WTC11 (cell line): ENCODE results near the gene TCF7L2. TPM values are rescaled to one million over a fixed set of nuclear protein-coding genes. Genes with fewer than 3 reads are reported as not detected.
A peak's percentile ranks its signal among the peaks of the same experiment; 100 is the strongest.

Experiments
- ATAC-seq: fragments of 200-7000 bp; cut with Tn5 transposase; 2 replicates; pipeline ENCODE4 v1.10.0; 2021; ENCODE audit warnings: mild to moderate bottlenecking, moderate library complexity
- CTCF ChIA-PET: fragments of 300-600 bp; sonication (Branson Sonifier 250); formaldehyde crosslinking; loops from one replicate; lab custom pipeline; 2021; ENCODE audit warnings: antibody characterized with exemption; lab: Charles Lee
- POLR2A ChIA-PET: fragments of 350-600 bp; sonication (Branson Sonifier 250); formaldehyde crosslinking; loops from one replicate; lab custom pipeline; 2021; ENCODE audit warnings: antibody characterized with exemption; lab: Charles Lee
- DNase-seq: peaks from one replicate; pipeline ENCODE4 v3.0.0; 2021; ENCODE audit warnings: low spot score
- H3K27ac Mint-ChIP-seq: 2 replicates; pipeline ENCODE4 v1.8.0; 2021; ENCODE audit warnings: mixed read lengths
- H3K27me3 Mint-ChIP-seq: 2 replicates; pipeline ENCODE4 v1.8.0; 2021; ENCODE audit warnings: low read depth, mild to moderate bottlenecking, moderate library complexity, mixed read lengths
- H3K36me3 Mint-ChIP-seq: 2 replicates; pipeline ENCODE4 v1.8.0; 2021; ENCODE audit warnings: mixed read lengths
- H3K4me1 Mint-ChIP-seq: 2 replicates; pipeline ENCODE4 v1.8.0; 2022; ENCODE audit warnings: mixed read lengths
- H3K4me3 Mint-ChIP-seq: 2 replicates; pipeline ENCODE4 v1.8.0; 2021; ENCODE audit warnings: mild to moderate bottlenecking, moderate library complexity, mixed read lengths
- H3K9me3 Mint-ChIP-seq: 2 replicates; pipeline ENCODE4 v1.8.0; 2021; ENCODE audit warnings: mixed read lengths
- AFF4 ChIP-seq: sonication (generic); formaldehyde crosslinking; IDR thresholded peaks from 2 replicates; pipeline ENCODE4 v1.8.1; 2023; ENCODE audit warnings: mild to moderate bottlenecking, missing genetic modification reagents, borderline replicate concordance
- ATF1 ChIP-seq: sonication (generic); formaldehyde crosslinking; IDR thresholded peaks from 2 replicates; pipeline ENCODE4 v1.8.1; 2023; ENCODE audit warnings: mild to moderate bottlenecking, moderate library complexity, missing genetic modification reagents
- CDX4 ChIP-seq: fragments of 250-450 bp; sonication (Bioruptor Pico); IDR thresholded peaks from 2 replicates; pipeline ENCODE4 v1.9.0; 2021; ENCODE audit warnings: moderate library complexity, mild to moderate bottlenecking, inconsistent platforms, borderline replicate concordance
- E2F1 ChIP-seq: sonication (generic); formaldehyde crosslinking; IDR thresholded peaks from 2 replicates; pipeline ENCODE4 v1.8.0; 2022; ENCODE audit warnings: mild to moderate bottlenecking, missing genetic modification reagents
- E2F4 ChIP-seq: sonication (generic); formaldehyde crosslinking; IDR thresholded peaks from 2 replicates; pipeline ENCODE4 v1.8.1; 2022; ENCODE audit warnings: low read depth, mild to moderate bottlenecking, moderate library complexity, missing genetic modification reagents, borderline replicate concordance
- E2F5 ChIP-seq: sonication (generic); formaldehyde crosslinking; IDR thresholded peaks from 2 replicates; pipeline ENCODE4 v1.8.1; 2022; ENCODE audit warnings: mild to moderate bottlenecking, moderate library complexity, missing genetic modification reagents
- FOXK1 ChIP-seq: sonication (generic); formaldehyde crosslinking; IDR thresholded peaks from 2 replicates; pipeline ENCODE4 v1.8.0; 2022; ENCODE audit warnings: mild to moderate bottlenecking, moderate library complexity, missing genetic modification reagents
- FOXP1 ChIP-seq: sonication (generic); formaldehyde crosslinking; IDR thresholded peaks from 2 replicates; pipeline ENCODE4 v1.8.0; 2022; ENCODE audit warnings: missing genetic modification reagents, mild to moderate bottlenecking, moderate library complexity, borderline replicate concordance
- HMGXB4 ChIP-seq: sonication (generic); formaldehyde crosslinking; IDR thresholded peaks from 2 replicates; pipeline ENCODE4 v1.8.1; 2023; ENCODE audit warnings: mild to moderate bottlenecking, moderate library complexity, missing genetic modification reagents
- KAT7 ChIP-seq: sonication (generic); formaldehyde crosslinking; IDR thresholded peaks from 2 replicates; pipeline ENCODE4 v1.8.1; 2023; ENCODE audit warnings: missing genetic modification reagents, mild to moderate bottlenecking, borderline replicate concordance
- MLX ChIP-seq: sonication (generic); formaldehyde crosslinking; IDR thresholded peaks from 2 replicates; pipeline ENCODE4 v1.8.1; 2023; ENCODE audit warnings: mild to moderate bottlenecking, missing genetic modification reagents, moderate library complexity
- MXD4 ChIP-seq: fragments of 250-450 bp; sonication (Bioruptor Pico); IDR thresholded peaks from 2 replicates; pipeline ENCODE4 v1.8.0; 2021; ENCODE audit warnings: mild to moderate bottlenecking, moderate library complexity, borderline replicate concordance
- NFE2L1 ChIP-seq: sonication (generic); formaldehyde crosslinking; IDR thresholded peaks from 2 replicates; pipeline ENCODE4 v1.8.1; 2023; ENCODE audit warnings: missing genetic modification reagents
- NFYB ChIP-seq: sonication (generic); formaldehyde crosslinking; conservative IDR thresholded peaks from 2 replicates; pipeline ENCODE4 v1.8.0; 2022; ENCODE audit warnings: low read depth, missing genetic modification reagents
- NR2C2 ChIP-seq: sonication (generic); formaldehyde crosslinking; IDR thresholded peaks from 2 replicates; pipeline ENCODE4 v1.8.0; 2022; ENCODE audit warnings: mild to moderate bottlenecking, missing genetic modification reagents
- NR3C1 ChIP-seq: sonication (generic); formaldehyde crosslinking; conservative IDR thresholded peaks from 2 replicates; pipeline ENCODE4 v1.8.1; 2023; ENCODE audit warnings: low read depth, mild to moderate bottlenecking, missing genetic modification reagents
- RELA ChIP-seq: sonication (generic); formaldehyde crosslinking; IDR thresholded peaks from 2 replicates; pipeline ENCODE4 v1.8.1; 2022; ENCODE audit warnings: missing genetic modification reagents, mild to moderate bottlenecking, borderline replicate concordance
- USF2 ChIP-seq: sonication (generic); formaldehyde crosslinking; IDR thresholded peaks from 2 replicates; pipeline ENCODE4 v1.8.1; 2023; ENCODE audit warnings: mild to moderate bottlenecking, missing genetic modification reagents, moderate library complexity
- ZNF138 ChIP-seq: sonication (generic); formaldehyde crosslinking; conservative IDR thresholded peaks from 2 replicates; pipeline ENCODE4 v1.8.1; 2022; ENCODE audit warnings: mild to moderate bottlenecking, moderate library complexity, missing genetic modification reagents
- ZNF263 ChIP-seq: sonication (generic); formaldehyde crosslinking; IDR thresholded peaks from 2 replicates; pipeline ENCODE4 v1.8.1; 2022; ENCODE audit warnings: low read depth, mild to moderate bottlenecking, moderate library complexity, missing genetic modification reagents
- ZNF396 ChIP-seq: fragments of 250-450 bp; sonication (Bioruptor Pico); IDR thresholded peaks from 2 replicates; pipeline ENCODE4 v1.8.0; 2021; ENCODE audit warnings: mild to moderate bottlenecking, moderate library complexity, borderline replicate concordance
- total RNA-seq: library from RNA; stranded (reverse); gene quantifications from 3 replicates; pipeline ENCODE4 v1.2.3, GENCODE V29; 2021

Gene TCF7L2
- total RNA-seq, 1 experiment from 2014 or later, result 44.5 TPM

- no peak for TF ChIP-seq AFF4
- TF ChIP-seq RELA, result no peak
- no peak for TF ChIP-seq MXD4 (CRISPR knock-in tag)
- TF ChIP-seq E2F1, result no peak
- TF ChIP-seq NR2C2 (CRISPR knock-in tag), result no peak
- no peak for TF ChIP-seq NFYB
- no peak for TF ChIP-seq CDX4 (CRISPR knock-in tag)
- no peak for TF ChIP-seq USF2
These were observed 51.0 kb downstream of the TCF7L2 start (continued) for GRCh38 chr10:113000876-113001598.

- POLR2A ChIA-PET, result interaction anchor here (0.7 kb wide), 1 partner anchor 163 kb away, joined by 3 read pairs; no protein-coding TSS in a partner anchor
- H3K9me3 Mint-ChIP-seq, result no peaks in the 10 kb centered on the region
- TF ChIP-seq FOXK1 (no peak), ATF1 (no peak), NR3C1 (CRISPR knock-in tag) (no peak), ZNF263 (no peak), NFYB (no peak), ZNF396 (CRISPR knock-in tag) (no peak), NFE2L1 (CRISPR knock-in tag) (no peak), MXD4 (CRISPR knock-in tag) (no peak), ZNF138 (CRISPR knock-in tag) (no peak), FOXP1 (CRISPR knock-in tag) (no peak), CDX4 (CRISPR knock-in tag) (no peak), MLX (no peak), E2F5 (no peak), E2F4 (CRISPR knock-in tag) (no peak), KAT7 (no peak), HMGXB4 (CRISPR knock-in tag) (no peak)
- H3K36me3 Mint-ChIP-seq, result peaks cover 13% of the 10 kb centered on the region
- DNase-seq, result no peak
- H3K27me3 Mint-ChIP-seq, result no peaks in the 10 kb centered on the region
- H3K4me3 Mint-ChIP-seq, result no peak overlapping the region
- CTCF ChIA-PET, result no interaction called here
- H3K4me1 Mint-ChIP-seq, result peaks cover 79% of the 10 kb centered on the region
- ATAC-seq, result no peak
- peak overlapping the region; percentile 30; the same call in 1 of the 2 replicates for H3K27ac Mint-ChIP-seq
These were observed 51.8 kb downstream of the TCF7L2 start for GRCh38 chr10:113001599-113002448.
